Body of pancreas (tissue), 4 donors: ENCODE data around the gene MAGI1.

Experiments
- CTCF ChIP-seq, 7 experiments: fragments of 450-650 bp in 4 of 7; fragments of 200-600 bp in 3 of 7; sonication (generic) in 3 of 7; IDR thresholded peaks; one replicate each; pipeline ENCODE4 v1.5.1; 2016 to 2019; ENCODE audit warnings: antibody characterized with exemption in 7 of 7
- POLR2A ChIP-seq, 3 donors: fragments of 450-650 bp; IDR thresholded peaks; one replicate each; pipeline ENCODE4 v1.6.1; 2016; ENCODE audit warnings: antibody characterized with exemption in 3 of 3, mild to moderate bottlenecking in 2 of 3

- no peak for TF ChIP-seq CTCF (IDR thresholded peaks at IDR 0.05)
- TF ChIP-seq POLR2A (IDR thresholded peaks at IDR 0.05): no peak
Observed at GRCh38 chr3:65713016-65713415, 325.7 kb downstream of the MAGI1 start.
